HG03103 (cell line): ENCODE results near the gene UBE2I.

ENCODE experiments used
- ATAC-seq: cut with Tn5 transposase; IDR thresholded peaks from one replicate; pipeline ENCODE4 v1.9.1; 2021; ENCODE audit warnings: low read depth; ENCODE audit not compliant: unreplicated experiment

Gene UBE2I

GRCh38 chr16:1341495-1342420, 32.3 kb downstream of the UBE2I start:
- ATAC-seq: no peak

- peak; percentile 79 for ATAC-seq
Observed at GRCh38 chr16:1342526-1343427, 33.3 kb downstream of the UBE2I start.

- ATAC-seq: no peak
Observed at GRCh38 chr16:1343428-1344242, 34.2 kb downstream of the UBE2I start.

DNA sequence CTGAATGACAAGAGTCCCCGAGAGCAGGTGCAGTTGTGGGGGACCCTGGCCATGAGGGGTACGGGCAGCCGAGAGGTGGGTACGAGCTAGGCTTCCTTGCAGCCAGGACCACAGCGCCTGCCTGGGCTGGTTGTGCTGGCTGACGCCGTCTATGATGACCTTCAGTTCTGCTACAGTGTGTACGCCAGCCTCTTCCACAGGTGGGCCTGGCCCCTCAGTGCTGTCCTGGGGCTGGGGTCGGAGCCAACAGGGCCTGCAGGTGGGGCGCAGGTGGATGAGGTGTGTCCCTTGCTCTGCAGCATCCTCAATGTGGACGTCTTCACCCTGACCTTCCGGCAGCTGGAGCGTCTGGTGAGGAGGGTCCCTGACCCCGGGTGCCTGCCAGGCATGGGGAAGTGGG, 35.1 kb downstream of the UBE2I start:
- no peak for ATAC-seq

DNA sequence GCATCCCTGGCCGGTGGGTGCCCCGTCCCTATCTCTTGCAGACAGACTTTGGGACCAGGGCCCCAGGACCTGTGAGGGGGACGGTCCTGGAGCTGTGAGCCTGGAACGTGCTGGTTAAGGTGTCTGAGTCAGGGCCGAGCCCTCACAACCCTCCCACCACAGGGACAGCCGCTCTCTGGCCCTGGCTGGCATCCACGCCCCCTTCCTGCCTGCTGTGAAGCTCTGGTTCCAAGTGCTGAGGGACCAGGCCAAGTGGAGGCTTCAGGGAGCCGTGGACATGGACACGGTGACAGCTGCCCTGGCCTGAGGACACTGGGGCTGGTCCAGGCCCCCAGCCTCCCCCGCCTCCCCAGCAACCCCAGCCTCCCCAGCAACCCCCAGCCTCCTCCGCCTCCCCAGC, 35.7 kb downstream of the UBE2I start:
- no peak for ATAC-seq

DNA sequence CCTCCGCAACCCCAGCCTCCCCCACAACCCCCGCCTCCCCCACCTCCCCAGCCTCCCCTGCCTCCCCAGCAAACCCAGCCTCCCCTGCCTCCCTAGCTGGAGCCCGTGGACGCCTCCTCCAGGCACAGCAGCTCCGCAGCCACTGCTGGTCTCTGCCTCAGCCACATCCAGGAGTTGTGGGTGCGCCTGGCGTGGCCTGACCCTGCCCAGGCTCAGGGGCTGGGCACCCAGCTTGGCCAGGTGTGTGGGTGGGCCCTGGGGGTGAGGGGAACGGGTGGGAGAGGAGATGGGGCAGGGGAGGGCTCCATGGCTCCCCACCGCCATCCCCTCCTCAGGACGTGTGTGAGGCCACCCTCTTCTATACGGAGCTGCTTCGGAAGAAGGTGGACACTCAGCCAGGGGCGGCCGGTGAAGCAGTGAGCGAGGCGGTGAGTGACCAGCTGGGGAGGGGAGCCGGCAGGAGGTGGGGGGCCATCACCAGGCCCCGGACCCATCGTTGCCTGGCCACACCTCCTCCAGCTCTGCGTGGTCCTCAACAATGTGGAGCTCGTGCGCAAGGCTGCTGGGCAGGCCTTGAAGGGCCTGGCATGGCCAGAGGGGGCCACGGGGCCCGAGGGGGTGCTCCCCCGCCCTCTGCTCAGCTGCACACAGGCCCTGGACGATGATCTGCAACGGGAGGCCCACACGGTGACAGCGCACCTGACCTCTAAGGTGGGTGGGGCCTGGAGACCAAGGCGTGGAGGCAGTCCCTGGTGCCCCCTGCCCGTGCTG, 36.4 kb downstream of the UBE2I start:
- no peak for ATAC-seq

DNA sequence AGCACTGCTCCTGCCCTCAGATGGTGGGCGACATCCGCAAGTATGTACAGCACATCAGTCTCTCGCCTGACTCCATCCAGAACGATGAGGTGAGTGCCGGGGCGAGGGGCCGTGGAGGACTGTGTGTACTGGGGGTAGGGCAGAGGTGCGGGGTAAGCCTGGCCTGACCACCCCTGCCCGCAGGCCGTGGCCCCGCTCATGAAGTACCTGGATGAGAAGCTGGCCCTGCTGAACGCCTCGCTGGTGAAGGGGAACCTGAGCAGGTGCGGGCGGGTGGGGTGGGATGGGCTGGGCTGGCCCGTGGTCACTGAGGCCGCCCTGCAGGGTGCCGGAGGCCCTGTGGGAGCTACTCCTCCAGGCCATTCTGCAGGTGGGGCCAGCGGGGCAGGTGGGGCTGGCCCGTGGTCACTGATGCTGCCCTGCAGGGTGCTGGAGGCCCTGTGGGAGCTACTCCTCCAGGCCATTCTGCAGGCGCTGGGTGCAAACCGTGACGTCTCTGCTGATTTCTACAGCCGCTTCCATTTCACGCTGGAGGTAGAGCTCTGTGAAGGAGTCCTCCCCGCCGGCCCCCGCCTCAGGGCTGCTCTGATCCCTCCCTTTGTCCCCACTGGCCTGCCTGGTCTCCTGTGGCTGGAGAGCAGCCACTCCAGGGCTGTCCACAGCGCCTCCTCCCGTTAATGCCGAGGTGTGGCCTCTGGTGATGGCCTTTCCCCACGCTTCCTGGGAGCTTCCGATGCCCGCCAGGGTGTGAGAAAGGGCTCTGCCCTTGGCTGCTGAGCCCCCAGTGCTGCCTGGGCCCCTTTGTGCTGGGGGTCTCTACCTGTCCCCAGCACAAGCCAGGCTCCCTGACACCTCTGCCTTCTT, 37.2 kb downstream of the UBE2I start:
- no peak for ATAC-seq

DNA sequence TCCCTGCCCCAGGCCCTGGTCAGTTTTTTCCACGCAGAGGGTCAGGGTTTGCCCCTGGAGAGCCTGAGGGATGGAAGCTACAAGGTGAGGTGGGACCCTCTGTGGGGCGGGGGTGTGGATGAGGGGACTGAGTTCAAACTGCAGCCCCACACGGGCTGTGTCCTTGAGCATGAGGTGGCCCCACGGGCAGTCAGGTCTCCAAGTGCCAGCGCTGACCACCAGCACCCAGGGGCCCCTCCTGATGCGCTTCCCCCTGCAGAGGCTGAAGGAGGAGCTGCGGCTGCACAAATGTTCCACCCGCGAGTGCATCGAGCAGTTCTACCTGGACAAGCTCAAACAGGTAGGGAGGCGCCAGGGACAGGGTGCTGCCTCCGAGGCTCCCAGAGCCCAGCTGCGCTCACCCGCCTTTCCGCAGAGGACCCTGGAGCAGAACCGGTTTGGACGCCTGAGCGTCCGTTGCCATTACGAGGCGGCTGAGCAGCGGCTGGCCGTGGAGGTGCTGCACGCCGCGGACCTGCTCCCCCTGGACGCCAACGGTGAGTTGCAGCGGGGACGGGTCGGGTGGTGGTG, 37.9 kb downstream of the UBE2I start:
- no peak for ATAC-seq

- no peak for ATAC-seq
Observed at GRCh38 chr16:1347962-1348361, 38.5 kb downstream of the UBE2I start.

DNA sequence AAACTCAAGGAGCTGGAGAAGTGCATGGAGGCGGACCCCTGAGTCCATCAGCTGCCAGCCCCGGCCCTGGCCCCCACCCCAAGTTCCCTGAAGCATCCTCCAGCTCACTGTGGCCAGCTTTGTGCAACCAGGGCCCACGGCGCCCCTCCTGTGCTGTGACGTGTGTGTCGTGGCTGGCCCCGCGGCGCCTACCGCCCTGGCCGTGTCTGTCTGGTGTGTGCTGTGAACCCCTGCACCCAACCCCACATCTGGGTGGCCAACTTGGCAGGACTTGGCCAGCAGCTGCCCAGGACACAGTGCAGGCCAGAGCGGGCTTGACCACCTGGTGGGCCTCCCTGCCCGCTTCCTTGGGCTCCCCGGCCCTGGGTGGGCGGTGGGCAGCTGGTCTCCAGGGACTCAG, 39.0 kb downstream of the UBE2I start:
- ATAC-seq: no peak

DNA sequence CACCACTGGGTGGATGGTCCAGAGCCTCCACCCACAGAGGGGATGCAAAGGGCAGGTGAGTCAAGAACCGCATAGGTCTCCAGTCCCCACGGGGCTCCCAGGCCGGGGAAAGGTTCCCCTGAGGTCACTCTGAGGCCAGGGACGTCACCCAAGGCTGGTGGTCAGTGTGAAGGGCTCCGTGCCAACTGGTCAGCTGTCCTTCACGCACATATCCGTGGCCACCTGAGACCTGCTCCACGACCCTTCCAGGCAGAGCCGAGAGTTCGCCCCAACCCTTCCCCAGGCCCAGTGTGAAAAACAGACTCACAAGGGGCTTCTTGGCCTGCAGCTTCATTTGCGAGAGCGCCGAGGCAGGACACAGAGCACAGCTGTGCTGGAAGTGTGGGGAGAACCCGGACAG, 39.5 kb downstream of the UBE2I start:
- no peak for ATAC-seq

GRCh38 chr16:1349351-1349750, 39.9 kb downstream of the UBE2I start:
- no peak for ATAC-seq

- ATAC-seq: no peak
Observed at GRCh38 chr16:1349951-1350350, 40.5 kb downstream of the UBE2I start.

GRCh38 chr16:1350691-1351090, 41.3 kb downstream of the UBE2I start:
- no peak for ATAC-seq

GRCh38 chr16:1351215-1351581, 41.8 kb downstream of the UBE2I start:
- ATAC-seq: no peak

GRCh38 chr16:1351582-1352362, 42.3 kb downstream of the UBE2I start, which contains the start of the genes GNPTG and TSR3:
TSS of gene GNPTG (plus strand) at chr16:1351931. CDS start at chr16:1351966, 35 bp downstream.
TSS of gene TSR3 (minus strand) at chr16:1351878. CDS start at chr16:1351804, 74 bp downstream.
- peak; percentile 58 for ATAC-seq

DNA sequence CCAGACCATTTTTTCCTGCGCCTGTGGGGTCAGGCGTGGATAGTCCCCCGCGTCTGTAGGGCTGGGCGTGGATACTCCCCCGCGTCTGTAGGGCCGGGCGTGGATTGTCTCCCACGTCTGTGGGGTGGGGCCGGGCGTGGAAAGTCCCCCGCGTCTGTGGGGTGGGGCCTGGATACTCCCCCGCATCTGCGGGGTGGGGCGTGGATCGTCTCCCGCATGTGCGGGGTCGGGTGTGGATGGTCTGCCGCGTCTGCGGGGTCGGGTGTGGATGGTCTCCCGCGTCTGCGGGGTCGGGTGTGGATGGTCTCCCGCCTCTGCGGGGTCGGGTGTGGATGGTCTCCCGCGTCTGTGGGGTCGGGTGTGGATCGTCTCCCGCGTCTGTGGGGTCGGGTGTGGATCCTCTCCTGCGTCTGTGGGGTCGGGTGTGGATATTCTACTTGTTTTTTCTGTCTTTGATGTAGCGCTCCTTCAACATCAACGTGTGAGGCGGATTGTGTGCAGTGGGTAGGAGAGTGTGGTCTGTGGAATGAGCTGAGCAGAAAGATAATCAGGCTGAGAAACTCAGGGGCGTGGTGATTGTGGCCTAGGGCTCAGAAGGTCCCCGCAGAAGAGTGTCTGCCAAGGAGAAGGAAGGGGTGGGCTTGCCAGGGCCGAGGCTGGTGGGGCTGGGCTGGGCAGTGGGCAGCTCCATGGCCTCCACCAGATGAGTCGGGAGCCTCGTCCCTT, 45.5 kb downstream of the UBE2I start:
- no peak for ATAC-seq
